ENCODE data around the gene SCFD1.

Gene SCFD1

GRCh38 chr14:30753452-30753851, 131.3 kb downstream of the SCFD1 start:
- no peaks in the 10 kb centered on the region for H3K27me3 ChIP-seq (replicated peaks; ENCODE audit: insufficient read depth, low read length)
- H3K4me1 ChIP-seq (ENCODE audit: low read length), result no peaks in the 10 kb centered on the region
- no peak overlapping the region for H3K4me3 ChIP-seq (ENCODE audit: low read length)
- no peak overlapping the region for H3K4me2 ChIP-seq (ENCODE audit: low read depth, low read length)
- TF ChIP-seq EZH2 (optimal IDR thresholded peaks at IDR 0.05; ENCODE audit: low read depth, low read length) (no peak), EZH2phosphoT487 (IDR thresholded peaks at IDR 0.05; ENCODE audit: low read length) (no peak)
- TF ChIP-seq, protein P1, sequence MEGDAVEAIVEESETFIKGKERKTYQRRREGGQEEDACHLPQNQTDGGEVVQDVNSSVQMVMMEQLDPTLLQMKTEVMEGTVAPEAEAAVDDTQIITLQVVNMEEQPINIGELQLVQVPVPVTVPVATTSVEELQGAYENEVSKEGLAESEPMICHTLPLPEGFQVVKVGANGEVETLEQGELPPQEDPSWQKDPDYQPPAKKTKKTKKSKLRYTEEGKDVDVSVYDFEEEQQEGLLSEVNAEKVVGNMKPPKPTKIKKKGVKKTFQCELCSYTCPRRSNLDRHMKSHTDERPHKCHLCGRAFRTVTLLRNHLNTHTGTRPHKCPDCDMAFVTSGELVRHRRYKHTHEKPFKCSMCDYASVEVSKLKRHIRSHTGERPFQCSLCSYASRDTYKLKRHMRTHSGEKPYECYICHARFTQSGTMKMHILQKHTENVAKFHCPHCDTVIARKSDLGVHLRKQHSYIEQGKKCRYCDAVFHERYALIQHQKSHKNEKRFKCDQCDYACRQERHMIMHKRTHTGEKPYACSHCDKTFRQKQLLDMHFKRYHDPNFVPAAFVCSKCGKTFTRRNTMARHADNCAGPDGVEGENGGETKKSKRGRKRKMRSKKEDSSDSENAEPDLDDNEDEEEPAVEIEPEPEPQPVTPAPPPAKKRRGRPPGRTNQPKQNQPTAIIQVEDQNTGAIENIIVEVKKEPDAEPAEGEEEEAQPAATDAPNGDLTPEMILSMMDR (IDR thresholded peaks at IDR 0.05; ENCODE audit: low read length), result no peak
- H3K79me2 ChIP-seq (ENCODE audit: low read length), result no peaks in the 10 kb centered on the region
- H3K9ac ChIP-seq (ENCODE audit: low read length), result no peak overlapping the region
- H2AFZ ChIP-seq (ENCODE audit: low read length), result no peak overlapping the region
- no peak overlapping the region for H3K27ac ChIP-seq (ENCODE audit: low read length)
- H4K20me1 ChIP-seq (ENCODE audit: insufficient read depth, low read length), result no peaks in the 10 kb centered on the region
- H3K9me2 ChIP-seq (replicated peaks; ENCODE audit: insufficient read depth, low read length), result no peaks in the 10 kb centered on the region
- no peaks in the 10 kb centered on the region for H3K9me3 ChIP-seq (replicated peaks; ENCODE audit: insufficient read depth, low read length)
- no peak for DNase-seq
- no peaks in the 10 kb centered on the region for H3K36me3 ChIP-seq (replicated peaks; ENCODE audit: insufficient read depth, low read length)
- H3F3A ChIP-seq (ENCODE audit: insufficient read depth, low read length), result no peaks in the 10 kb centered on the region

DNA sequence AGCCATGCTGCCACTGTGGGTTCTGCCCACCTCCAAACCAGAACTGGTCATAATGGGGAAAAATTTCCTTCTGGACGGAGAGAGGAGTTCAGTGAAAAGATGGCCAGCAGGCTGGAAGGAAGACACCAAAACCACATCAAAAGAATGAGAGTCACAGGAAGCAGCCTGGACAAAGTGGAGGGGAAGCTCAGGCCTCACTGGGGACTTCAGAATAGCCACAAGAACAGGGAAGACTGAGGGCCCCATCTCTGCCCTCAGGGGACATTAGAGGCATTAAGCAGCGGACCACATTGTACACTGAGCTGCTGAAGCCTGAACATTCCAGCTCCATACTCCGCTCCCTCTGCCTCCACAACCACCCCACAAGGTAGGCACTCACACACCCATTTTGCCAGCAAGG, 132.7 kb downstream of the SCFD1 start:
- DNase-seq, result no peak
- Histone ChIP-seq H3K36me3 (replicated peaks; ENCODE audit: insufficient read depth, low read length) (no peaks in the 10 kb centered on the region), H2AFZ (ENCODE audit: low read length) (no peak overlapping the region), H3K27ac (ENCODE audit: low read length) (no peak overlapping the region), H3K4me2 (ENCODE audit: low read depth, low read length) (no peak overlapping the region), H3K9me2 (replicated peaks; ENCODE audit: insufficient read depth, low read length) (no peaks in the 10 kb centered on the region), H3K79me2 (ENCODE audit: low read length) (no peaks in the 10 kb centered on the region), H3K4me3 (ENCODE audit: low read length) (no peak overlapping the region), H3K9ac (ENCODE audit: low read length) (no peak overlapping the region), H3F3A (ENCODE audit: insufficient read depth, low read length) (no peaks in the 10 kb centered on the region), H3K9me3 (replicated peaks; ENCODE audit: insufficient read depth, low read length) (no peaks in the 10 kb centered on the region), H3K4me1 (ENCODE audit: low read length) (no peaks in the 10 kb centered on the region), H3K27me3 (replicated peaks; ENCODE audit: insufficient read depth, low read length) (no peaks in the 10 kb centered on the region), H4K20me1 (ENCODE audit: insufficient read depth, low read length) (no peaks in the 10 kb centered on the region)
- TF ChIP-seq EZH2 (optimal IDR thresholded peaks at IDR 0.05; ENCODE audit: low read depth, low read length) (no peak), EZH2phosphoT487 (IDR thresholded peaks at IDR 0.05; ENCODE audit: low read length) (no peak)
- TF ChIP-seq, protein P1 (IDR thresholded peaks at IDR 0.05; ENCODE audit: low read length), result no peak

GRCh38 chr14:30756594-30756993, 134.5 kb downstream of the SCFD1 start:
- Histone ChIP-seq H2AFZ (ENCODE audit: low read length) (no peak overlapping the region), H3K27ac (ENCODE audit: low read length) (no peak overlapping the region), H3K9me3 (replicated peaks; ENCODE audit: insufficient read depth, low read length) (no peaks in the 10 kb centered on the region), H3K36me3 (replicated peaks; ENCODE audit: insufficient read depth, low read length) (no peaks in the 10 kb centered on the region), H3K9me2 (replicated peaks; ENCODE audit: insufficient read depth, low read length) (no peaks in the 10 kb centered on the region), H3K27me3 (replicated peaks; ENCODE audit: insufficient read depth, low read length) (no peaks in the 10 kb centered on the region), H3F3A (ENCODE audit: insufficient read depth, low read length) (no peaks in the 10 kb centered on the region), H3K79me2 (ENCODE audit: low read length) (no peaks in the 10 kb centered on the region), H3K4me3 (ENCODE audit: low read length) (no peak overlapping the region), H3K4me1 (ENCODE audit: low read length) (no peaks in the 10 kb centered on the region), H3K9ac (ENCODE audit: low read length) (no peak overlapping the region), H3K4me2 (ENCODE audit: low read depth, low read length) (no peak overlapping the region), H4K20me1 (ENCODE audit: insufficient read depth, low read length) (no peaks in the 10 kb centered on the region)
- TF ChIP-seq EZH2phosphoT487 (IDR thresholded peaks at IDR 0.05; ENCODE audit: low read length) (no peak), EZH2 (optimal IDR thresholded peaks at IDR 0.05; ENCODE audit: low read depth, low read length) (no peak)
- TF ChIP-seq, protein P1 (IDR thresholded peaks at IDR 0.05; ENCODE audit: low read length), result no peak
- DNase-seq, result no peak
